Gastroesophageal sphincter (tissue), 4 donors: ENCODE data around the gene MOB3C. TPM values are rescaled to one million over a fixed set of nuclear protein-coding genes. Genes with fewer than 3 reads are reported as not detected.

Experiments
- ATAC-seq: fragments of 150-250 bp; one replicate; pipeline ENCODE4 v1.9.1; 2016; ENCODE audit warnings: mild to moderate bottlenecking, moderate library complexity
- H3K27ac ChIP-seq, 4 donors: fragments of 200-600 bp; sonication (generic) in 3 of 4; 1 replicate in 3 of 4; 2 replicates in 1 of 4; pipeline ENCODE4 v1.5.1; 2016 to 2019
- H3K27me3 ChIP-seq: fragments of 200-600 bp; sonication (generic); one replicate; pipeline ENCODE4 v1.5.1; 2019
- H3K36me3 ChIP-seq, 2 donors: fragments of 200-600 bp; sonication (generic); one replicate each; pipeline ENCODE4 v1.5.1; 2019; ENCODE audit warnings: control low read depth in 1 of 2
- H3K4me1 ChIP-seq, 3 donors: fragments of 200-600 bp; sonication (generic); 1 replicate in 2 of 3; 2 replicates in 1 of 3; pipeline ENCODE4 v1.5.1; 2016 to 2019; ENCODE audit warnings: control low read depth in 2 of 3
- H3K4me3 ChIP-seq, 2 donors: fragments of 200-600 bp; sonication (generic); one replicate each; pipeline ENCODE4 v1.5.1; 2019; ENCODE audit warnings: mild to moderate bottlenecking in 1 of 2, moderate library complexity in 1 of 2
- H3K9me3 ChIP-seq, 3 donors: fragments of 200-600 bp; sonication (generic); one replicate each; pipeline ENCODE4 v1.5.1; 2017 to 2019; ENCODE audit warnings: control low read depth in 2 of 3
- CTCF ChIP-seq, 4 experiments: fragments of 200-600 bp in 2 of 4; fragments of 450-650 bp in 2 of 4; sonication (generic) in 1 of 4; IDR thresholded peaks; one replicate each; pipeline ENCODE4 v1.5.1; 2017 to 2019; ENCODE audit warnings: antibody characterized with exemption in 4 of 4, mild to moderate bottlenecking in 2 of 4, moderate library complexity in 2 of 4
- EP300 ChIP-seq: sonication (generic); formaldehyde crosslinking; IDR thresholded peaks from one replicate; pipeline ENCODE4 v1.6.1; 2017; ENCODE audit warnings: antibody characterized with exemption, mild to moderate bottlenecking
- POLR2A ChIP-seq, 2 donors: fragments of 450-650 bp; IDR thresholded peaks; one replicate each; pipeline ENCODE4 v1.6.1; 2017; ENCODE audit warnings: antibody characterized with exemption in 2 of 2, mild to moderate bottlenecking in 2 of 2, moderate library complexity in 1 of 2
- POLR2AphosphoS5 ChIP-seq: sonication (generic); formaldehyde crosslinking; IDR thresholded peaks from one replicate; pipeline ENCODE4 v1.6.1; 2017; ENCODE audit warnings: antibody characterized with exemption
- WGBS, 2 donors: methylation state at CpG; one replicate each; pipeline ENCODE4 v1.1.5; 2018; ENCODE audit warnings: low coverage in 1 of 2; 5-methylcytosine and 5-hydroxymethylcytosine counted together
- total RNA-seq, 4 donors: library from RNA; depleted of rRNA; stranded (reverse); fragments of >200 nt; gene quantifications; one replicate each; pipeline ENCODE4 v1.1.0, GENCODE V29; 2016

Gene MOB3C
- total RNA-seq, 4 donors from 2014 or later: 20.7 to 28.3 (median 23.2) TPM

- Histone ChIP-seq H3K27ac (peak within 1 kb of the TSS; percentile 70 to 90 (median 87)), H3K9me3 (no peaks in the 10 kb centered on the region), H3K4me3 (peak within 1 kb of the TSS; percentile 92 to 99), H3K36me3 (peaks cover 0 to 17% of the 10 kb centered on the region in 2 donors), H3K27me3 (no peaks in the 10 kb centered on the region), H3K4me1 (peaks cover 0 to 72% (median 20%) of the 10 kb centered on the region in 3 donors)
- TF ChIP-seq POLR2A (IDR thresholded peaks at IDR 0.05) (peak; percentile 83 to 88), EP300 (no peak), CTCF (IDR thresholded peaks at IDR 0.05) (peak in 2 of 4 experiments; percentile 21 to 37), POLR2AphosphoS5 (peak; percentile 90)
- 1 to 2% methylated on average over 10 to 22 of the region's 53 CpGs for WGBS, 2 donors
- ATAC-seq: peak; percentile 99
Observed at GRCh38 chr1:46603858-46604549, 12.6 kb downstream of the MOB3C start, which contains the start of gene MKNK1. Gene MKNK1 (minus strand): TSS chr1:46604268. CDS start chr1:46583327, 20,941 bp downstream.

- Histone ChIP-seq H3K27me3 (no peaks in the 10 kb centered on the region), H3K4me1 (peaks cover 0 to 72% (median 20%) of the 10 kb centered on the region in 3 donors), H3K36me3 (peaks cover 0 to 11% of the 10 kb centered on the region in 2 donors), H3K4me3 (peak overlapping the region; percentile 92 to 99), H3K9me3 (no peaks in the 10 kb centered on the region), H3K27ac (peak overlapping the region; percentile 70 to 90 (median 87))
- no peak for ATAC-seq
- TF ChIP-seq POLR2AphosphoS5 (no peak), CTCF (IDR thresholded peaks at IDR 0.05) (no peak), POLR2A (IDR thresholded peaks at IDR 0.05) (no peak), EP300 (no peak)
- 0% methylated on average over 2 of the region's 2 CpGs for WGBS, 2 donors
Observed at GRCh38 chr1:46603481-46603857, 13.1 kb downstream of the MOB3C start.

DNA sequence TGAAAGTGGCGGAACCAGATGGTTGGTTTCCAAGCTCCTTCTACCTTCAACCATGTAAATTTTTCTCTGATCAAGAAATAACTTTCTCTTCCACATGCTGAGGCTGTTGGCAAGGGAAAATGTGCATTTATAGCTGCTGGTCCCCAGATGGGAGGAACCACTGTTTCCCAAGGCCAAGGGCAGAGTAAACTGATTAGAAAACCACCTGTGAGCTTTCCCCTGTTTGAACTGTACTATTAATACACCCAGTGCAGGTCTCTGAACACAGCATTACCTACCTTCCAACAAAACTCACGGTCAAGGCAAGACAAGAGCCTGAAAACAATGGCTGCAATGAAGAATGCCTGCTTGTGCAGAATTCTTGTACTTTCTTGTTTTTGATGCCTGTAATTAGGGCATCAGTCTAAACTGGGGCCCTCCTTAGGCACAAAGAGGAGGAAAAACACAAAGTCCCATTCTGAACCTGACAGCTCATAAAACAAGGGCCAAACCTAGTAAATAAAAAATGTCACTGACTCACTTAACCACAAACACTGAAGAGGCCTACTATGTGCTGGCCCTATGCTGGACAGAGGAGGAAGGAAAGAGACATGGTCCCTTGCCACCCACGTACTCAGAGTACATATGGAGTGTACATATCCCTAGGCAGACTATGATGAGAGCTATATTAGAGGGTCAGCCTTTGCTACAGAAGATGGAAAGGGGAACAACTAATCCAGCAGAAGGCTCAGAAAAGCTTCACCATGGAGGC is 15.2 kb downstream of the MOB3C start:
- ATAC-seq: no peak
- Histone ChIP-seq H3K27ac (no peak overlapping the region), H3K4me1 (peaks cover 0 to 68% (median 20%) of the 10 kb centered on the region in 3 donors), H3K27me3 (no peaks in the 10 kb centered on the region), H3K36me3 (peaks cover 0 to 3% of the 10 kb centered on the region in 2 donors), H3K4me3 (no peak overlapping the region), H3K9me3 (no peaks in the 10 kb centered on the region)
- TF ChIP-seq CTCF (IDR thresholded peaks at IDR 0.05) (no peak), POLR2AphosphoS5 (no peak), EP300 (no peak), POLR2A (IDR thresholded peaks at IDR 0.05) (no peak)
- 83% methylated on average over 2 of the region's 3 CpGs; no CpG with 5 or more reads in 1 of the 2 donors for WGBS, 2 donors

DNA sequence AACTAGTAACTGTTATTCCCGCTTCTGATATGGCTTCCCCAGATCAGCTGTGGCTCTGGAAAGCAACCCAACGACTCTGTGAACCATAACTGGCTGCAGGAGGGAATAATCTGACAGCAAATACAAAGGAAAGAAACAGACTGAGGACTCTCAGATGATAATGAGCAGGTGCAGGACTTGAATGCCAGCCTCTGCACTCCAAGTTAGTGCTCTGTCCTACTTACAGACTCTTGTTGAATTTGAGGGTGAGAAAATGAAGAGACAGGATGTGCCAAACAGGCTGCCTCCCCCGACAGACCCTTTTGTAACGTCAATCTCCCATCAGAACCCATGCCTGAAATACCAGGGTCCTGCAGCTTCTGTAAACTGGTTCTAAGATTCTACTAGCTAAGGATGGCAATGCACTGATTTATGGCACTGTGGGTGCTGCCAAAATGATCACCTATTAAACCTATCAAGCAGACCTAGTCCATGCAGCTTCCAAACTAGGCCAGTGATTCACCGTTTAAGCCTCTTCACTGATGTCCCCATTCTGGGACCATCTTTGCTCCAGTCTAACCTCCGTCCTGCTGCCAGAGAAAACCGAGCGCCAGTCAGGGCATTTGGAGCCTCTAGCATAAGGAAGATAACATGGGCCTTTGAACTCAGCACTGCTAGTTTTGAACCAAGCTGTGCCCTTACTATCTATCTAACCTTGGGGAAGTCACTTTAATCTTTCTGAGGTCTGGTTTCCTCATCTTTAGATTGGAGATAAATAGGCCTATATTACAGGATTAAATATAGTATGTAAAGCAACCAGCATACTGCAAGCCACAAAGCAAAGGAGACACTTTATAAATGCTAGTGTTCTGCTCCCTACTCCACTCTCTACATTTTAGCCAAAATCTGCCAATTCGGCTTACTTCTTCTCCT is 17.3 kb downstream of the MOB3C start:
- Histone ChIP-seq H3K36me3 (peaks cover 0 to 3% of the 10 kb centered on the region in 2 donors), H3K4me1 (peaks cover 0 to 63% (median 22%) of the 10 kb centered on the region in 3 donors), H3K27ac (no peak overlapping the region), H3K4me3 (no peak overlapping the region), H3K9me3 (no peaks in the 10 kb centered on the region), H3K27me3 (no peaks in the 10 kb centered on the region)
- 87 to 88% methylated on average over 3 to 5 of the region's 9 CpGs for WGBS, 2 donors
- ATAC-seq: no peak
- TF ChIP-seq POLR2AphosphoS5: no peak
- TF ChIP-seq EP300: no peak
- TF ChIP-seq CTCF (IDR thresholded peaks at IDR 0.05): no peak
- no peak for TF ChIP-seq POLR2A (IDR thresholded peaks at IDR 0.05)
